DMS 273 treated with DMSO at 0.1 percent for 48 hours (cell line): ENCODE data around the gene RPS6KA5.
"Not testable (repeated sequence)": the region's sequence is repeated elsewhere in the genome, so short reads cannot be mapped to it uniquely, and the experiment has no call there.

Experiments used
- DNase-seq: peaks from one replicate; lab custom pipeline; 2025; lab: John Stamatoyannopoulos, UW

The RPS6KA5 gene

GRCh38 chr14:91027561-91027960, 32.9 kb downstream of the RPS6KA5 start:
- DNase-seq: no peak

GRCh38 chr14:91022622-91023028, 37.8 kb downstream of the RPS6KA5 start:
- not testable (repeated sequence) for DNase-seq

GRCh38 chr14:91021991-91022621, 38.3 kb downstream of the RPS6KA5 start:
- DNase-seq: no peak

- no peak for DNase-seq
These were observed 39.3 kb downstream of the RPS6KA5 start for GRCh38 chr14:91021115-91021514.

- no peak for DNase-seq
These were observed 40.8 kb downstream of the RPS6KA5 start for GRCh38 chr14:91019673-91020072.

GRCh38 chr14:91018481-91018880, 42.0 kb downstream of the RPS6KA5 start:
- no peak for DNase-seq

- DNase-seq: no peak
These were observed 43.5 kb downstream of the RPS6KA5 start for GRCh38 chr14:91016800-91017410.

GRCh38 chr14:91015435-91015834, 45.0 kb downstream of the RPS6KA5 start:
- no peak for DNase-seq

GRCh38 chr14:91012045-91012444, 48.4 kb downstream of the RPS6KA5 start:
- no peak for DNase-seq

GRCh38 chr14:91010153-91010533, 50.3 kb downstream of the RPS6KA5 start:
- DNase-seq: no peak

- no peak for DNase-seq
These were observed 50.8 kb downstream of the RPS6KA5 start for GRCh38 chr14:91009501-91010152.

- no peak for DNase-seq
These were observed 51.6 kb downstream of the RPS6KA5 start for GRCh38 chr14:91008759-91009409.

GRCh38 chr14:91005716-91006115, 54.7 kb downstream of the RPS6KA5 start:
- DNase-seq: no peak

- DNase-seq: no peak
These were observed 55.5 kb downstream of the RPS6KA5 start for GRCh38 chr14:91004987-91005386.

- DNase-seq: no peak
These were observed 61.1 kb downstream of the RPS6KA5 start for GRCh38 chr14:90999299-90999698.

GRCh38 chr14:90996967-90997366, 63.5 kb downstream of the RPS6KA5 start:
- no peak for DNase-seq

GRCh38 chr14:90995785-90996184, 64.7 kb downstream of the RPS6KA5 start:
- no peak for DNase-seq

- DNase-seq: no peak
These were observed 66.6 kb downstream of the RPS6KA5 start for GRCh38 chr14:90993792-90994191.

GRCh38 chr14:90991690-90992443, 68.6 kb downstream of the RPS6KA5 start:
- no peak for DNase-seq

- DNase-seq: no peak
These were observed 70.3 kb downstream of the RPS6KA5 start for GRCh38 chr14:90990141-90990540.

GRCh38 chr14:90987140-90987539, 73.3 kb downstream of the RPS6KA5 start:
- no peak for DNase-seq

- no peak for DNase-seq
These were observed 73.9 kb downstream of the RPS6KA5 start for GRCh38 chr14:90986510-90986909.
